Measurements from ENCODE around the gene C1QTNF2.

The C1QTNF2 gene

DNA sequence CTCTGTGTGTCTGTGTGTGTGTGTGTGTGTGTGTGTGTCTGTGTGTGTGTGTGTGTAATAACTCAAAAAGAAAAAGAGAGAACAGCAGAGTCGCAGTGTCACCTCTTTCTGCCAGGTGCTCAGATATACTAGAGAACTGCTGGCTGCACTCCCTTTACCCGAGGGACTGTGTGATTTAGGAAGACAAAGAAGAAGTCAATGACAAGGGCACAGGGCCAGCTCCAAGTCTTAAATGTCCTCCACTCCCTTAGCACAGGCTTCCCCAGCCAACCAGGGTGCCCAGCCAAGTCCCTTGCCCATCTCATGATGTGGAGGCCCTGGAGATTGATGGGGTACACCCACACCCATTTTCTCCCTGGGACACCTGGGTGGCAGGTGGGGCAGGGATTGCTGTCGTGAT, 66.7 kb downstream of the C1QTNF2 start:
- no peak for DNase-seq (ENCODE audit: low read depth)

- no peak for DNase-seq (ENCODE audit: low read depth)
These were observed 72.2 kb downstream of the C1QTNF2 start for GRCh38 chr5:160298189-160298588.

DNA sequence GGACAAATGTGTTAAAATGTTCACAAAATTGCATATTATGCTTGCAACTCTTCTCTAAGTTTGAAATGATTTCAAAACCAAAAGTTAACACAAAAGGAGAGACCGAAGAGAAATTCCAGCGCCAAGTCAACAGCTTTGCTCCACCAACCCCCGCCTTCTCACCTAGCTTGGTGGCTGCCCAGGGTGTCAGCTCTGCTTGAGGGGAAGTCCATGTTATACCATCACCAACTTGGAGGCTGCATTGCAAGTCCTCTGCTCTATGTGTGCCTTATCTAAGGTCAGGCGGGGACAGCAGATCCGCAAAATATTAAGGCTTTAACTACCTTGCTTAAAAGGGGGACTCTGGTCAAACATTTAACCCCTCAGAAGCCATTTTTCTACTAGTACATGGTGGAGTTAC, 72.7 kb downstream of the C1QTNF2 start:
- no peak for DNase-seq (ENCODE audit: low read depth)
